CD4-positive, alpha-beta T cell treated with Interleukin-4 for 1 hour (primary cell): ENCODE data around the gene CCDC7.
"Not testable (repeated sequence)": the region's sequence is repeated elsewhere in the genome, so short reads cannot be mapped to it uniquely, and the experiment has no call there.

Source experiments
- DNase-seq, 2 donors: peaks; one replicate each; pipeline ENCODE4 v3.0.0-alpha.2; 2020 to 2022

CCDC7 gene

GRCh38 chr10:32738958-32739357 is 293.0 kb downstream of the CCDC7 start:
- no peak for DNase-seq

DNA sequence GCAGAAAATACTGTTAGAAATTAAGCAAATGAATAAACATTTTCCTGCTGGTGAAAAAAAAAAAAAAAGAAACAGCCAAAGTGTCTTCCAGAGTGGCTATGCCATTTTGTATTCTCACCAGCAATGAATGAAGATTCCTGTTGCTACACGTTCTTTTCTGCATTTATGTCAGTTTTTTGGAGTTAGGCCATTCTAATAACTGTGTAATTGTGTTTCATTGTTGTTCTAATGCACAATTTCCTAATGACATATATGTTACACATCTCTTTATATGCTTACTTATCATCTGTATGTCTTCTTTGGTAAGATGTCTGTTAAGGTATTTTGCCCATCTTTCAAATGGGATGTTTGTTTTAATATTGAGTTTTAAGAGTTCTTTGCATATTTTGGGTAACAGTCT is 298.4 kb downstream of the CCDC7 start:
- DNase-seq, result no peak

GRCh38 chr10:32746869-32747268 is 300.9 kb downstream of the CCDC7 start:
- DNase-seq, result no peak

- DNase-seq, result no peak
These were observed 305.6 kb downstream of the CCDC7 start for GRCh38 chr10:32751582-32751981.

DNA sequence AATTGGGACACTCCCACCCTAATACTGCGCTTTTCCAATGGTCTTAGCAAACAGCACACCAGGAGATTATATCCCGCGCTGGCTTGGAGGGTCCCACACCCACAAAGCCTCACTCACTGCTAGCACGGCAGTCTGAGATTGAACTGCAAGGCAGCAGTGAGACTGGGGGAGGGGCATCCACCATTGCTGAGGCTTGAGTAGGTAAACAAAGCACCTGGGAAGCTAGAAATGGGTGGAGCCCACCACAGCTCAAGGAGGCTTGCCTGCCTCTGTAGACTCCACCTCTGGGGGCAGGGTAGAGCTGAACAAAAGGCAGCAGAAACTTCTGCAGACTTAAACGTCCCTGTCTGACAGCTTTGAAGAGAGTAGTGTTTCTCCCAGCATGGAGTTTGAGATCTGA is 309.0 kb downstream of the CCDC7 start:
- not testable (repeated sequence) for DNase-seq

DNA sequence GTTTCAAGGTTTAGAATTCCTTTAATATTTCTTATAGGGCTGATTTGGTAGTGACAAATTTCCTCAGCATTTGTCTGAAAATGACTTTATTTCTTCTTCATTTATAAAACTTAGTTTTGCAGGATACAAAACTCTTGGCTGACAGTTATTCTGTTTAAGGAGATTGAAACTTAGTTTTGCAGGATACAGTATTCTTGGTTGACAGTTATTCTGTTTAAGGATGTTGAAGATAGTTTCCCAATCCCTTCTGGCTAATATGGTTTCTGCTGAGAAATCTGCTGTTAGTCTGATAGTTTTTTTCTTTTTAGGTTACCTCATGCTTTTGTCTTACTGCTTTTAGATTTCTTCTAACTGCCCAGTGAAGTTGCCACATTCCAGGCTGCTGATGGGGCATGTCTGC is 325.3 kb downstream of the CCDC7 start:
- no peak for DNase-seq

DNA sequence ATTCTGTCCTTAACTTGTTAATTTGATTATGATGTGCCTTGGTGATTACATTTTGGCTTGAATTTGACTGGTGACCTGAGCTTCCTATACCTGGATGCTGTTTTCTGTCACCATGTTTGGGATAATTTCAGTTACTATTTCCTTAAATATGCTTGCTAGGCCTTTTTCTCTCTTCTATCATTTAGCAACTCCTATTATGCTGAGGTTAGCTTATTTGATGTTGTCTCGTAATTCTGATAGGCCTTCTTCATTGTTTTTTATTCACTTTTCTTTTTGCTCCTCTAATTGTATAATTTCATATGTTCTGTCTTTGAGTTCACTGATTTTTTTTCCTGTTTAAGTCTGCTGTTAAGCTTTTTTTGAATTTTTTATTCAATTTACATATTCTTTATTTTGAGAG is 327.2 kb downstream of the CCDC7 start:
- no peak for DNase-seq

DNA sequence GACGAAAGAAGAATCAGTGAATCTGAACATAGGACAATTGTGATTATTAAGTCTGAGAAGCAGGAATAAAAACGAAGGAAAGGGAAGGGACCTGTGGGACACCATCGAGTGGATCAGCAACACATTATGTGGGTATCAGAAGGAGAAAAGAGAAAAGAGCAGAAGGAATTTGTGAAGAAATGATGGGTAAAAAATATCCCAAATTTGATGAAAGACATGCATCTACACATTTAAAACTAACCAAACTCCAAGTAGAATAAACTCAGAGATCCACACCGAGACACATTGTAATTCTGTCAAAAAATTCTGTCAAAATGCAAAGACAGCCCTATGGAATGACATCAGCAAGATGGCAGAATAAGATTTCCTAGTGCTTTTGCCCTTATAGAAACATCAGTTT is 341.0 kb downstream of the CCDC7 start:
- no peak for DNase-seq

- DNase-seq, result no peak
These were observed 341.8 kb downstream of the CCDC7 start for GRCh38 chr10:32787690-32788284.

DNA sequence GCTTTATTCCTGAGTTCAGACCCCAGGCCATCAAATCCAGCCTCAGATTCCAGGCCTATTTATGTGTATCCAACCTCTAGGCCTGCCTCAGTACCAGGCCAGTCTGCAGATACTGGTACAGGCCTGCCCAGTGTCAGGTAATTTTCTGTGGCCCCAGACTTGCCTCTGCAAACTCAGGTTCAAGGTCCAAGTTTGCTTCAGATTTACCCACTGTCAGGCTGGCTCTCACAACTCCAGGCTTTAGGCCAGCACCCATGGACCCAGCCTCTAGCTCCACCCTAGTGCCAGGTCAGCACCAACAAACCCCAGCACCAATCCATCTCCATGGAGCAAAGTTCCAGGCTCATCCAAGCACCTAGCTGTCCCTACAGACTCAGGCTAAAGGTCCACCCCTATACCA is 342.4 kb downstream of the CCDC7 start:
- DNase-seq, result no peak

DNA sequence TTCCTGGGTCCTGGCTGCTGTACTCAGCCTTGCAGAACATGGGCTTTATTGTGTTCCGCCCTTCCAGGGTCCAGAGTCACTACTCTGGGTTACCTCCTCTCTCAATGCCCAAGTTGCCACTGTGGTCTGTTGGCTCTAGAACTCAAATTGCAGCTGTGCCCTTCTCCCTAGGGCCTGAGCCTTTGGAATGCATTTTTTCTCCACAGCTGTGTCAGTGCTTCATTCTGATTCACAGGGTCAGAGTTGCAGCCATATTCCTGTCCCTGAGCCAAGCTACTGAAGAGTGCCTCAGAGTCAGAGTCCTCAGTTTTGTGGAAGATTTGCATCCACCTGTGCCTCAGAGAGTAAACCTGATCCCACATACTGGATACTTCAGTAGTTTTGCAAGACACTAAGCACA is 344.5 kb downstream of the CCDC7 start:
- no peak for DNase-seq

GRCh38 chr10:32793033-32793432 is 347.1 kb downstream of the CCDC7 start:
- DNase-seq, result no peak

DNA sequence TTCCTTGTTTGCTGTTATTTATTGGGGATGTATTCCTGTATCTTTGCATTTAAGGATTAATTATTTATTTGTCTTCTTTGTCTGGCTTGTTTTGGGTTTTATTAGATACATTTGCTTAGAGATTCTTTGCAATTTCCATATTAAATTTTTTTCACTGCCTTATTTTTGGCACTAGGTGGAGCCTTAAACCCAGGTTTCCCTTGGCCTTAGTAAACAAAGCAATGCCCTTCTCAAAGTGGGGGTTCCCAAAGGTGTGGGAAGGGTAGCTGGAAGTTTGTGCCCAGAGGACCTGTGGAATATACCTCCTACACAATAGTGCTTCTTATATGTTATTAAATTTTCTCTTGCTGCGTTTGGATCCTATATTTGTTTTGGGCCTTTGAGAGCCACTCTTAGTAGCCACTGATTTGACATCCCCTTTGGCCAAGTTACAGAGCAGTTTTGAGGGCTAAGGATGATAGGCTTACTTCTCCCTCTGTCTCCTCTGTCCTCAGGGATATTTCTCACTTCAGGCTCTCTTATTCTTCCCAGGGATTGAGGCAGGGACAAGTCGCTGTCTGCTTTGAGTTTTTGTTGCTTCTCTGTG is 349.8 kb downstream of the CCDC7 start:
- DNase-seq, result peak in 1 of 2 donors; percentile 58

GRCh38 chr10:32797393-32797792 is 351.5 kb downstream of the CCDC7 start:
- DNase-seq, result not testable (repeated sequence)

- no peak for DNase-seq
These were observed 401.0 kb downstream of the CCDC7 start for GRCh38 chr10:32846974-32847373.

DNA sequence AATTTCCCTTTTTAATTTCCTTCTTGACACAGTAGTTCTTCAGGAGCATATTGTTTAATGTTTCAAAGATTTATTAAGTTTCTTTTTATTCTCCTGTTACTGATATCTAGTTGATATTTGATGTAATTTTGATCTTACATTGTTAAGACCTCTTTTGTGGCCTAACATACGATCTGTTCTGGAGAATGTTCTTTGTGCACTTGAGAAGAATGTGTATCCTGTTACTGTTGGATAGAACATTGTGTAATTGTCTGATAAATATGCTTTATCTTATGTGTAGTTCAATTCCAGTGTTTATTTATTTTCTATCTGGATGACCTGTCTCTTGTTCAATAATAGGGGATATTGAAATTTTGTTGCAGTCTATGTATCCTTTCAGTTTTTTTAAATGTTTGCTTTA is 405.4 kb downstream of the CCDC7 start:
- DNase-seq, result no peak

DNA sequence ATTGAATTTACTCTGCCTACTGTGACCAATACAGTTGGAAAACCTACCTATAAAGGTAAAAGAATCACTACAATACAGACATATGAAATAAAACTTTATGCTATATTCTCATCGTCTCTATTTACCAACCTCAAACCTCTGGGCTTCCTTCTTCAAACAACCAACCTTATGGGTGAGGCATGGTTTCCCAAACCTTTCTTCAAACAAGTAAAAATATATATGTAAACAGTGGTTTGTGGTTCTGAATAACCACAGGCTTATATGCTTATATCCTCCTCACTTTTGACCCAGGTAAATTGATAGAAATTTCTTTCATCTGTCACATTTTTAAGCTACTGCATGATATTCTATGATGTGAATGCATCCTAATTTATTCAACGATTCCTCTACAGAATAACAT is 408.5 kb downstream of the CCDC7 start:
- no peak for DNase-seq

- DNase-seq, result no peak
These were observed 419.2 kb downstream of the CCDC7 start for GRCh38 chr10:32865170-32865569.

DNA sequence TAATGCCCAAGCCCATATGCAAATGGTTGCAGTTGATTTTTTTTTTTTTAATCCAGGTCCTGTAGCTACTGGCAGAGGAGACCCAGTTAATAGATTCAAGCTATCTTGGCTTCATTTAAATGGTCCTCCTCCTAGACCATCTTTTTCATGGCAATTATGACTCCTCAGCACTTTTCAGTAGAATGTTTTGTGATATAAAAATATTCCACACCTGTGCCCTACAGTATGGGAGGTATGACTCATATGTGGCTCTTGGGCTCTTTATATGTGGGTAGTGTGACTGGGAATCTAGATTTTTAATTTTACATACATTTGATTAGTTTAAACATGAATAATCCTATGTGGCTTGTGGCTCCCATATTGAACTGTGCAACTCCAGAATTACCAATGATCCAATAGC is 432.0 kb downstream of the CCDC7 start:
- no peak for DNase-seq

- no peak for DNase-seq
These were observed 432.7 kb downstream of the CCDC7 start for GRCh38 chr10:32878646-32879045.

- DNase-seq, result no peak
These were observed 436.1 kb downstream of the CCDC7 start for GRCh38 chr10:32882076-32882475.

DNA sequence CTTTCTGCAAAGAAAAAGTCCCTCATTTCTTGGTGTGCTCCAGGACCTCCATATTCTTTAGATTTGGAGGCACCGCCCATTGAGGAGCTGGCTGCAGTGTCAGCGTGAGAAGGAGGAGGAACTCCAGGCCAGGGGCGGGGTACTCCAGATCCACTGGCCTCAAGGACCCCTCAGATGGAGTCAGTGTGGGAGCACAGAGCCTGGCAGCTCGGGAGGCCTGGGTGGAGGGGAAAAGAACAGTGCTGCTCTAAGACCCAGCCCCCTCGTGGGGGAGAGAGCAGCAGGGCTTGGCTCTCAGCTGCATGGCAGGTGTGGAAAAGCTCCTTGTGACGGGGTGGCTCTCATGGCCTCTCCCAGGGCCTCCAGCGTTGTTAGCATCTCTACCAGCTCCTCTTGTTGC is 441.5 kb downstream of the CCDC7 start:
- DNase-seq, result no peak

GRCh38 chr10:32888161-32888927 is 442.4 kb downstream of the CCDC7 start:
- DNase-seq, result no peak

- DNase-seq, result peak in 1 of 2 donors; percentile 22
These were observed 443.8 kb downstream of the CCDC7 start for GRCh38 chr10:32889631-32890212.
